Cardiac muscle cell (in vitro differentiated cells and primary cell): ENCODE results near the gene NFATC1. TPM values are rescaled to one million over a fixed set of nuclear protein-coding genes. Genes with fewer than 3 reads are reported as not detected.

Experiments used
- DNase-seq, 2 donors: peaks; one replicate each; pipeline versions ENCODE4 v3.0.0 to v3.0.0-alpha.2; 2010 to 2017; ENCODE audit warnings: low read depth in 1 of 2, low spot score in 1 of 2
- H3K27ac ChIP-seq: fragments of 200-600 bp; sonication (generic); 2 replicates; pipeline ENCODE4 v1.5.1; 2016
- H3K27me3 ChIP-seq: fragments of 200-600 bp; sonication (generic); 2 replicates; pipeline ENCODE4 v1.6.0; 2016; ENCODE audit warnings: control low read depth
- H3K36me3 ChIP-seq: fragments of 200-600 bp; sonication (generic); 2 replicates; pipeline ENCODE4 v1.5.1; 2016; ENCODE audit warnings: control low read depth
- H3K4me1 ChIP-seq: fragments of 200-600 bp; sonication (generic); 2 replicates; pipeline ENCODE4 v1.8.1; 2017; ENCODE audit warnings: low read depth, mild to moderate bottlenecking, mixed run types
- H3K4me3 ChIP-seq: fragments of 200-600 bp; sonication (generic); 2 replicates; pipeline ENCODE4 v1.5.1; 2016; ENCODE audit warnings: mild to moderate bottlenecking
- H3K9me3 ChIP-seq: fragments of 200-600 bp; sonication (generic); 2 replicates; pipeline ENCODE4 v1.5.1; 2017; ENCODE audit warnings: low read depth, mild to moderate bottlenecking, control low read depth
- polyA plus RNA-seq: library from polyadenylated mRNA; unstranded; fragments of >200 nt; fragmentation: Nextera tagmentation; extraction: Ambion mirVana; gene quantifications from 2 replicates; pipeline ENCODE4 v1.2.1, GENCODE V29; 2016
- total RNA-seq: library from RNA; depleted of rRNA; stranded (reverse); fragments of >200 nt; gene quantifications from 2 replicates; pipeline ENCODE4 v1.2.3, GENCODE V29; 2016
- TF ChIP-seq, protein P1 (sequence below): IDR thresholded peaks from 2 replicates; pipeline ENCODE4 v1.5.1; 2012; ENCODE audit warnings: low read depth, mild to moderate bottlenecking, low read length

Gene NFATC1
- total and polyA plus RNA-seq, 2 experiments from 2014 or later, result 10.8 to 11.7 TPM

- no peak for DNase-seq
- H3K27me3 ChIP-seq, result no peaks in the 10 kb centered on the region
Measured at GRCh38 chr18:79533591-79533990, 137.9 kb downstream of the NFATC1 start.

GRCh38 chr18:79534356-79534755, 138.6 kb downstream of the NFATC1 start:
- TF ChIP-seq, protein P1, sequence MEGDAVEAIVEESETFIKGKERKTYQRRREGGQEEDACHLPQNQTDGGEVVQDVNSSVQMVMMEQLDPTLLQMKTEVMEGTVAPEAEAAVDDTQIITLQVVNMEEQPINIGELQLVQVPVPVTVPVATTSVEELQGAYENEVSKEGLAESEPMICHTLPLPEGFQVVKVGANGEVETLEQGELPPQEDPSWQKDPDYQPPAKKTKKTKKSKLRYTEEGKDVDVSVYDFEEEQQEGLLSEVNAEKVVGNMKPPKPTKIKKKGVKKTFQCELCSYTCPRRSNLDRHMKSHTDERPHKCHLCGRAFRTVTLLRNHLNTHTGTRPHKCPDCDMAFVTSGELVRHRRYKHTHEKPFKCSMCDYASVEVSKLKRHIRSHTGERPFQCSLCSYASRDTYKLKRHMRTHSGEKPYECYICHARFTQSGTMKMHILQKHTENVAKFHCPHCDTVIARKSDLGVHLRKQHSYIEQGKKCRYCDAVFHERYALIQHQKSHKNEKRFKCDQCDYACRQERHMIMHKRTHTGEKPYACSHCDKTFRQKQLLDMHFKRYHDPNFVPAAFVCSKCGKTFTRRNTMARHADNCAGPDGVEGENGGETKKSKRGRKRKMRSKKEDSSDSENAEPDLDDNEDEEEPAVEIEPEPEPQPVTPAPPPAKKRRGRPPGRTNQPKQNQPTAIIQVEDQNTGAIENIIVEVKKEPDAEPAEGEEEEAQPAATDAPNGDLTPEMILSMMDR, result no peak
- no peaks in the 10 kb centered on the region for H3K27me3 ChIP-seq
- no peak overlapping the region for H3K27ac ChIP-seq
- DNase-seq, result no peak
- no peaks in the 10 kb centered on the region for H3K9me3 ChIP-seq
- H3K36me3 ChIP-seq, result no peaks in the 10 kb centered on the region
- no peaks in the 10 kb centered on the region for H3K4me1 ChIP-seq
- H3K4me3 ChIP-seq, result no peak overlapping the region

More at GRCh38 chr18:79533591-79533990, 137.9 kb downstream of the NFATC1 start:
- no peaks in the 10 kb centered on the region for H3K4me1 ChIP-seq
- H3K27ac ChIP-seq, result no peak overlapping the region
- no peaks in the 10 kb centered on the region for H3K36me3 ChIP-seq
- TF ChIP-seq, protein P1, result no peak
- H3K4me3 ChIP-seq, result no peak overlapping the region
- no peaks in the 10 kb centered on the region for H3K9me3 ChIP-seq

GRCh38 chr18:79537758-79538157, 142.0 kb downstream of the NFATC1 start:
- TF ChIP-seq, protein P1, result no peak
- H3K9me3 ChIP-seq, result no peaks in the 10 kb centered on the region
- no peaks in the 10 kb centered on the region for H3K36me3 ChIP-seq
- H3K27ac ChIP-seq, result no peak overlapping the region
- DNase-seq, result no peak
- H3K27me3 ChIP-seq, result no peaks in the 10 kb centered on the region
- no peaks in the 10 kb centered on the region for H3K4me1 ChIP-seq
- H3K4me3 ChIP-seq, result no peak overlapping the region

- Histone ChIP-seq H3K9me3 (no peaks in the 10 kb centered on the region), H3K36me3 (no peaks in the 10 kb centered on the region), H3K27ac (no peak overlapping the region), H3K4me3 (no peak overlapping the region), H3K27me3 (no peaks in the 10 kb centered on the region), H3K4me1 (peaks cover 2% of the 10 kb centered on the region)
- no peak for DNase-seq
- TF ChIP-seq, protein P1, result no peak
Measured at GRCh38 chr18:79538635-79539034, 142.9 kb downstream of the NFATC1 start.

DNA sequence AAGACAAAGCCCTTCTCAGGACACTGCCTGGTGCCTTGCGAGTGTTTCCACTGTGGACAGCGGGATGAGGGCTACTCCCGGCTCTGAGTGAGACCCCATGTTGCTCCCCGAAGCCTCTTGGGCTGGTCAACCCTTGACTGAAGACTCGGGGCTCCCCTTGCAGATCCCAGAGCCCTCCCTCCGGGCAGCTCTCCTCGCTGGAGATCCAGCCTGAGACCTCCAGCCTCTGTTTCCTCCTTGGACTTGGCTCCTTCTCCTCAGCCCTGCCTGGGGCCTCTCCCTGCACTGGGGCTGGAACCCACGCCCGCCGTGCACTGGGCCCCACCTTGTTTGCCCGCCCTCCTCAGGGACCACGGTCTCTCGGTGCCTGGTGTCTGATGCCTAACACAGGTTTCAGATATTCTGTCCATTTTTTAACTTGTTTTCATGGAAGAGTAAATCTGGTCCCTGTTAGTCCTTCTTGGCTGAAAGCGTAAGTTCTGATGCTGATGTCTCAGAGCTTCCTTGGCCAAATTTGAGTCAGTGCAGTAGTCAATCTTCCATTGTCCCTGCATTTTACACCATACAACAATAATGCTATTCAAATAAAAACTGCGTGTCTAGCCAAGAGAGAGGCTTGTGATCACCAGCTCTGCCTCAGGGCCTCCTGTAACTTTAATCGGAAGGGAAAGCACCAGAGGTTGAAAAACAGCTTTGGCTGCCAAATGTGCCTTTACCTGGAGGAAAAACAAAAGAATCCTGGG, 144.6 kb downstream of the NFATC1 start:
- Histone ChIP-seq H3K4me1 (peaks cover 3% of the 10 kb centered on the region), H3K4me3 (no peak overlapping the region), H3K27me3 (no peaks in the 10 kb centered on the region), H3K36me3 (no peaks in the 10 kb centered on the region), H3K9me3 (no peaks in the 10 kb centered on the region), H3K27ac (no peak overlapping the region)
- TF ChIP-seq, protein P1, result no peak
- no peak for DNase-seq
